HepG2 (cell line): ENCODE data around the gene ABTB2. TPM values are rescaled to one million over a fixed set of nuclear protein-coding genes. Genes with fewer than 3 reads are reported as not detected.

Source experiments
- ATAC-seq: fragments of 200-7000 bp; cut with Tn5 transposase; 3 replicates; pipeline ENCODE4 v1.9.1; 2020; ENCODE audit warnings: mild to moderate bottlenecking, moderate library complexity
- BruUV-seq: library from RNA; stranded (reverse); fragments of 400-500 nt; replicated peaks from 2 replicates; lab custom pipeline; 2021; lab: Mats Ljungman, UMichigan
- CTCF ChIA-PET: fragments of 300-600 bp; formaldehyde crosslinking; extraction: SDS; loops from one replicate; lab custom pipeline; 2021; ENCODE audit warnings: low total read pairs, inconsistent platforms, low intra/inter-chr PET ratio; lab: Yijun Ruan, JAX
- POLR2A ChIA-PET: fragments of 350-600 bp; sonication (Branson Sonifier 250); formaldehyde crosslinking; loops from one replicate; lab custom pipeline; 2020; ENCODE audit warnings: antibody characterized with exemption, inconsistent platforms; lab: Yijun Ruan, JAX
- DNase-seq: peaks from one replicate; pipeline ENCODE4 v3.0.0-alpha.2; 2015; ENCODE audit warnings: low spot score
- FAIRE-seq: peaks from 3 replicates; lab custom pipeline; 2011; peaks lifted over from hg19 to GRCh38; lab: Jason Lieb, UNC
- H2AFZ ChIP-seq: one replicate; pipeline ENCODE4 v1.6.1; 2011; ENCODE audit warnings: low read length, inconsistent platforms
- H3K27ac ChIP-seq: fragments of 300-600 bp; 3 replicates; pipeline ENCODE4 v1.8.0; 2011; ENCODE audit warnings: mixed run types, mild to moderate bottlenecking, mixed read lengths, low read length, inconsistent platforms; ENCODE audit not compliant: insufficient read depth; ENCODE audit errors: extremely low read length
- H3K27me3 ChIP-seq, 2 experiments: fragments of 200-600 bp in 1 of 2; 2 replicates in 1 of 2; 3 replicates in 1 of 2; pipeline versions ENCODE4 v1.6.0 to v1.8.0; 2011; ENCODE audit warnings: low read length in 2 of 2, mild to moderate bottlenecking in 2 of 2, moderate library complexity in 2 of 2, inconsistent platforms in 1 of 2; ENCODE audit not compliant: insufficient read depth in 2 of 2, control insufficient read depth in 1 of 2
- H3K36me3 ChIP-seq, 2 experiments: fragments of 200-600 bp in 1 of 2; replicated peaks in 1 of 2; 2 replicates in 1 of 2; 3 replicates in 1 of 2; pipeline versions ENCODE4 v1.5.1 to v1.8.0; 2011; ENCODE audit warnings: low read length in 2 of 2, inconsistent platforms in 1 of 2; ENCODE audit not compliant: insufficient read depth in 2 of 2, control insufficient read depth in 1 of 2
- H3K4me1 ChIP-seq: 2 replicates; pipeline ENCODE4 v1.5.1; 2012; ENCODE audit warnings: low read length, inconsistent platforms; ENCODE audit not compliant: insufficient read depth
- H3K4me2 ChIP-seq: 2 replicates; pipeline ENCODE4 v1.6.0; 2011; ENCODE audit warnings: low read depth, low read length, inconsistent platforms
- H3K4me3 ChIP-seq, 3 experiments: fragments of 200-600 bp in 1 of 3; sonication (generic), shearing (Covaris generic) in 1 of 3; replicated peaks in 1 of 3; 2 replicates each; pipeline ENCODE4 v1.5.1; 2011 to 2016; ENCODE audit warnings: low read length in 3 of 3, inconsistent platforms in 2 of 3, low read depth in 2 of 3, mild to moderate bottlenecking in 2 of 3, control low read depth in 1 of 3, mixed read lengths in 1 of 3; ENCODE audit not compliant: insufficient read depth in 1 of 3
- H3K79me2 ChIP-seq: one replicate; pipeline ENCODE4 v1.6.1; 2011; ENCODE audit warnings: low read length, inconsistent platforms; ENCODE audit not compliant: insufficient read depth
- H3K9ac ChIP-seq: 2 replicates; pipeline ENCODE4 v1.6.0; 2011; ENCODE audit warnings: mild to moderate bottlenecking, low read depth, low read length, inconsistent platforms; ENCODE audit not compliant: insufficient read depth
- H3K9me3 ChIP-seq: 2 replicates; pipeline ENCODE4 v1.5.1; 2012; ENCODE audit warnings: mild to moderate bottlenecking, low read length
- H4K20me1 ChIP-seq: 2 replicates; pipeline ENCODE4 v1.6.0; 2011; ENCODE audit warnings: inconsistent platforms, mild to moderate bottlenecking, low read length, moderate library complexity; ENCODE audit not compliant: insufficient read depth
- AKNA ChIP-seq: sonication (generic); formaldehyde crosslinking; IDR thresholded peaks from 2 replicates; pipeline ENCODE4 v1.4.0; 2020; ENCODE audit warnings: missing genetic modification reagents, borderline replicate concordance
- CCDC6 ChIP-seq: sonication (generic); formaldehyde crosslinking; IDR thresholded peaks from 2 replicates; pipeline ENCODE4 v1.8.1; 2022; ENCODE audit warnings: mild to moderate bottlenecking, missing genetic modification reagents, moderate library complexity
- DMAP1 ChIP-seq: IDR thresholded peaks from 2 replicates; pipeline ENCODE4 v1.6.1; 2016
- E2F1 ChIP-seq: sonication (generic); formaldehyde crosslinking; IDR thresholded peaks from 2 replicates; pipeline ENCODE4 v1.5.0; 2020; ENCODE audit warnings: missing genetic modification reagents
- GLMP ChIP-seq: sonication (generic); formaldehyde crosslinking; IDR thresholded peaks from 2 replicates; pipeline ENCODE4 v1.9.0; 2021; ENCODE audit warnings: missing genetic modification reagents, mild to moderate bottlenecking, borderline replicate concordance
- HOXA7 ChIP-seq: sonication (generic); formaldehyde crosslinking; IDR thresholded peaks from 2 replicates; pipeline ENCODE4 v1.8.1; 2022; ENCODE audit warnings: mild to moderate bottlenecking, missing genetic modification reagents, moderate library complexity
- SMC3 ChIP-seq: IDR thresholded peaks from 2 replicates; pipeline ENCODE4 v1.6.1; 2011; ENCODE audit warnings: low read length, improper control_type of control experiment
- SNAI1 ChIP-seq: sonication (generic); formaldehyde crosslinking; IDR thresholded peaks from 2 replicates; pipeline ENCODE4 v1.5.0; 2020; ENCODE audit warnings: mild to moderate bottlenecking, missing genetic modification reagents, borderline replicate concordance
- ZFP62 ChIP-seq: sonication (generic); formaldehyde crosslinking; IDR thresholded peaks from 2 replicates; pipeline ENCODE4 v1.4.0; 2020; ENCODE audit warnings: missing genetic modification reagents
- ZNF232 ChIP-seq: sonication (generic); formaldehyde crosslinking; IDR thresholded peaks from 2 replicates; pipeline ENCODE4 v1.4.0; 2020; ENCODE audit warnings: missing genetic modification reagents, borderline replicate concordance
- ZNF564 ChIP-seq: sonication (generic); formaldehyde crosslinking; IDR thresholded peaks from 2 replicates; pipeline ENCODE4 v1.8.1; 2023; ENCODE audit warnings: mild to moderate bottlenecking, missing genetic modification reagents
- ZNF598 ChIP-seq: sonication (generic); formaldehyde crosslinking; IDR thresholded peaks from 2 replicates; pipeline ENCODE4 v1.5.1; 2020; ENCODE audit warnings: mild to moderate bottlenecking, missing genetic modification reagents, borderline replicate concordance
- ZNF7 ChIP-seq: IDR thresholded peaks from 2 replicates; pipeline ENCODE4 v1.6.1; 2016; ENCODE audit warnings: missing biosample characterization, missing genetic modification reagents
- ZXDC ChIP-seq: sonication (generic); formaldehyde crosslinking; IDR thresholded peaks from 2 replicates; pipeline ENCODE4 v1.5.0; 2020; ENCODE audit warnings: mild to moderate bottlenecking, missing genetic modification reagents
- WGBS: methylation state at CpG from one replicate; pipeline ENCODE4 v1.1.6; 2017; ENCODE audit warnings: low lambda C conversion rate; 5-methylcytosine and 5-hydroxymethylcytosine counted together
- in situ Hi-C: cut with HindIII; loops from 2 replicates; pipeline ENCODE4 v1.10.0; 2017; ENCODE audit warnings: low pct_unique_long_range_greater_than_20kb; ENCODE audit not compliant: extremely low pct_ligation_motif_present
- intact Hi-C: fragments of 100-400 bp; cut with micrococcal nuclease; formaldehyde crosslinking; loops from one replicate; pipeline ENCODE4 v1.10.0; 2022; ENCODE audit not compliant: unreplicated experiment
- polyA plus RNA-seq, 8 experiments: library from polyadenylated mRNA; depleted of rRNA in 3 of 8; stranded (reverse) in 7 of 8; unstranded in 1 of 8; fragments of >200 nt; fragmentation: Illumina TruSeq in 4 of 8; extraction: Trizol in 4 of 8; gene quantifications; 2 replicates each; pipeline versions ENCODE4 v1.2.1 to v1.2.3, GENCODE V29; 2011 to 2016; ENCODE audit warnings: low read depth in 4 of 8, missing spikeins in 1 of 8, mixed read lengths in 1 of 8; ENCODE audit not compliant: insufficient read depth in 1 of 8
- total RNA-seq, 5 experiments: library from RNA; depleted of rRNA; stranded (reverse); fragments of >200 nt; fragmentation: Illumina TruSeq; extraction: Trizol; gene quantifications; 2 replicates each; pipeline ENCODE4 v1.2.3, GENCODE V29; 2016; ENCODE audit warnings: low read depth in 1 of 5

ABTB2 gene
- total and polyA plus RNA-seq, 2 of the 13 experiments (the other 11 are each of a cell fraction or from before 2014, with no cell fraction given), result 5.1 to 15.4 TPM

GRCh38 chr11:34256150-34256549 is 101.7 kb downstream of the ABTB2 start:
- Histone ChIP-seq H4K20me1 (no peaks in the 10 kb centered on the region), H3K4me1 (peaks cover 16% of the 10 kb centered on the region), H3K27me3 (no peaks in the 10 kb centered on the region), H3K27ac (no peak overlapping the region), H3K9ac (no peak overlapping the region), H2AFZ (no peak overlapping the region), H3K4me2 (no peak overlapping the region), H3K9me3 (no peaks in the 10 kb centered on the region), H3K4me3 (no peak overlapping the region), H3K79me2 (peaks cover 2% of the 10 kb centered on the region), H3K36me3 (no peaks in the 10 kb centered on the region)
- in situ Hi-C loops, result no loop called here
- FAIRE-seq (no peak), ATAC-seq (no peak), DNase-seq (no peak)
- 90% methylated on average over 6 of the region's 6 CpGs for WGBS
- intact Hi-C loops, result no loop called here
- ChIA-PET POLR2A (no interaction called here), CTCF (no interaction called here)
- no TSS peak for BruUV-seq
- TF ChIP-seq ZNF564 (CRISPR knock-in tag) (no peak), AKNA (CRISPR knock-in tag) (no peak), SMC3 (no peak), SNAI1 (CRISPR knock-in tag) (no peak), DMAP1 (CRISPR knock-in tag) (no peak), HOXA7 (CRISPR knock-in tag) (no peak), E2F1 (CRISPR knock-in tag) (no peak), CCDC6 (CRISPR knock-in tag) (no peak), ZNF598 (CRISPR knock-in tag) (no peak), ZXDC (no peak), ZNF232 (CRISPR knock-in tag) (no peak), ZNF7 (no peak), GLMP (no peak), ZFP62 (CRISPR knock-in tag) (no peak)
